HTR-8/SVneo (cell line): Measurements from ENCODE around the gene PAN2.
A peak's percentile ranks its signal among the peaks of the same experiment; 100 is the strongest.

ENCODE experiments used
- DNase-seq: peaks from one replicate; pipeline ENCODE4 v3.0.0; 2011; ENCODE audit warnings: low spot score, mixed read lengths; ENCODE audit not compliant: insufficient read length
- FAIRE-seq: peaks from 2 replicates; lab custom pipeline; 2011; peaks lifted over from hg19 to GRCh38; lab: Jason Lieb, UNC

PAN2 gene, protein sequence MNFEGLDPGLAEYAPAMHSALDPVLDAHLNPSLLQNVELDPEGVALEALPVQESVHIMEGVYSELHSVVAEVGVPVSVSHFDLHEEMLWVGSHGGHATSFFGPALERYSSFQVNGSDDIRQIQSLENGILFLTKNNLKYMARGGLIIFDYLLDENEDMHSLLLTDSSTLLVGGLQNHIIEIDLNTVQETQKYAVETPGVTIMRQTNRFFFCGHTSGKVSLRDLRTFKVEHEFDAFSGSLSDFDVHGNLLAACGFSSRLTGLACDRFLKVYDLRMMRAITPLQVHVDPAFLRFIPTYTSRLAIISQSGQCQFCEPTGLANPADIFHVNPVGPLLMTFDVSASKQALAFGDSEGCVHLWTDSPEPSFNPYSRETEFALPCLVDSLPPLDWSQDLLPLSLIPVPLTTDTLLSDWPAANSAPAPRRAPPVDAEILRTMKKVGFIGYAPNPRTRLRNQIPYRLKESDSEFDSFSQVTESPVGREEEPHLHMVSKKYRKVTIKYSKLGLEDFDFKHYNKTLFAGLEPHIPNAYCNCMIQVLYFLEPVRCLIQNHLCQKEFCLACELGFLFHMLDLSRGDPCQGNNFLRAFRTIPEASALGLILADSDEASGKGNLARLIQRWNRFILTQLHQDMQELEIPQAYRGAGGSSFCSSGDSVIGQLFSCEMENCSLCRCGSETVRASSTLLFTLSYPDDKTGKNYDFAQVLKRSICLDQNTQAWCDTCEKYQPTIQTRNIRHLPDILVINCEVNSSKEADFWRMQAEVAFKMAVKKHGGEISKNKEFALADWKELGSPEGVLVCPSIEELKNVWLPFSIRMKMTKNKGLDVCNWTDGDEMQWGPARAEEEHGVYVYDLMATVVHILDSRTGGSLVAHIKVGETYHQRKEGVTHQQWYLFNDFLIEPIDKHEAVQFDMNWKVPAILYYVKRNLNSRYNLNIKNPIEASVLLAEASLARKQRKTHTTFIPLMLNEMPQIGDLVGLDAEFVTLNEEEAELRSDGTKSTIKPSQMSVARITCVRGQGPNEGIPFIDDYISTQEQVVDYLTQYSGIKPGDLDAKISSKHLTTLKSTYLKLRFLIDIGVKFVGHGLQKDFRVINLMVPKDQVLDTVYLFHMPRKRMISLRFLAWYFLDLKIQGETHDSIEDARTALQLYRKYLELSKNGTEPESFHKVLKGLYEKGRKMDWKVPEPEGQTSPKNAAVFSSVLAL

DNA sequence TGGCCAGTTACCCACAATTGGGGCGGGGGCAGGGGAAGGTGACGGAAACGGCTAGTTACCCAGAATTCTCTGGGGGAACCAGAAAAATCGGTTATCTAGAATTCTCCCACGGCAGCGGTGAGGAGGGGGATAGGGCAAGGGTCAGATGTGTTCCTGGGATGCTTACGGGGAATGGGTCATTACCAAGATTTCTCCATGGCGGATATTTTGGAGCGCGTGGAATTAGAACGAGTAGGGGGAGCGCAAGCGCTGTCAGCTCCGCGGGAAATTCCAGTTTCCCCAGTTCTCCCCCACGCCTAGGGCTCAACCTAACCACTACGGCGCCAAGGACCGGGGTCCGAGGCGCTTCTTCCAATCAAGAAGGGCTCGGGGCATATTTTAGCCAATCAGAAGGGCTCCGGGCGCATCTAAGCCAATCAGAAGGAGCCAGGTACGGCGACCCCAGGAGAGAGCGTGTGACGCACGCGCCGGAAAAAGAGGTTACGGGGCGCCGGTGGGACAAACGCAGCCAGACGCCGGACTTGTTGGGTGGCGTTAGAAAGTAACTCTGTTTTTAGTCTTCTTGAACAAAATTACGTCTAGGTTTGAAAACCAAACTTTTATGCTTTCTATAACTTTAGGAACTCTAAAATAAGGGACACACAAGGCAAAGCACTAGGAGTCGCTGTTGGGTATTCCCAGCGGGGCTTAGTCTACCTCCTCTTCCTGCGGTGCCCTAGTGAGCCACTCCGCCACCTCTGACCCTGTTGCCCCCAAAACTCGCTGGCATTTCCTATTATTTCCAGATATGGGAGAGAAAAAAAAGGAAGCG, at the start of gene PAN2:
TSS of gene PAN2 (minus strand) at position 322 of the 811 bp plus-strand sequence. CDS start 906 bp downstream, outside the sequence.
- no peak for FAIRE-seq
- peak; percentile 99 for DNase-seq

DNA sequence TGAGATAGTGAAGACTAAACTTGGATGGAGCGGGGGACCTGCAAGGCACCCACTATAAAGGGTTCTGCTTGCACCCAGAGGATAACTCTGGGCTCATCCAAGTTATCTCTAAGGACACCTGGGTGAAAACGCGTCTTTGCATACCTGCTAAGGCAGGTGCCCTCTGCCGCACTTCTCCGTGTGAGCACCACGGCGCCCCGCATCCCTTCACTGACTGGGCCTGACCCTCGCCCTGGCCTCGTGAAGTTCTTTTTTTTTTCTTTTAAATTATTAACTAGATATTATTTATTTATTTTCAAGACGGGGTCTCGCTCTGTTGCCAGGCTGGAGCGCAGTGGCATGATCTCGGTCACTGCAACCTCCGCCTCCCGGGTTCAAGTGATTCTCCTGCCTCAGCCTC, 48.8 kb upstream of the PAN2 start:
- DNase-seq: no peak
- no peak for FAIRE-seq

GRCh38 chr12:56377989-56378316, 44.2 kb upstream of the PAN2 start:
- DNase-seq: no peak

DNA sequence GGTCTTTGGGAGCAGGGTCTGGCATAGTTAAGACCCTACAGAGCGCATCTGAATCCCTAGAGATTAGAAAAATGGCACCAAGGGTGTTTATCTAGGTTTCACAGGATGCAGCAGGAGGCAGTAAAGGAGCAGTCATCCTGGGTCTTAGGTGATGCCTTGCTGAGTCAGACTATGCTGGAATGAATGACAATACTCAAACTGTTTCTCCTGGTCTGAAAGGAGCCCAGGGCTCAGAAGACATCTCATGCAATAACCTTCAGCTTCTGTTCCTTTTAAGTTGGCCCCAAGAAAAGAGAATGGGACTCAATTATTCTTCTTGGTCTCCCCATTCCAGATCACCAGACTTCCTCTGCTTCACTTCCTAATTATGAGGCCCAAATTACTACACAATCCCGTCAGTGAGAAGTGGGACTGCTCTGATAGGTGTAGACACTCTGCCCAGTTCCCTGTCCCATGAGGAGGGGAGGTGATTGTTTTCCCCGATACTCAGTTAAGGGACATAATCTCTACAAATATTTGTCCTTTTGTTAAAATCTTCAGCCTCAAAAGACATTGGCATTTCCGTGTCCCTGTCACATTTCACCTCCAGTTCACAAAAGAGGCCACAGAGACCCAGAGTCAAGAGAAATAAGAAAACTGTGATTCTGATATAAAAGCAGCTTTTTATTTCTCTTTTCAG, 43.6 kb upstream of the PAN2 start:
- FAIRE-seq (no peak), DNase-seq (peak; percentile 29)

More at GRCh38 chr12:56377989-56378316, 44.2 kb upstream of the PAN2 start:
- no peak for FAIRE-seq

- FAIRE-seq: no peak
- no peak for DNase-seq
Measured at GRCh38 chr12:56375598-56376434, 42.0 kb upstream of the PAN2 start.

- FAIRE-seq: no peak
Measured at GRCh38 chr12:56374726-56375597, 41.2 kb upstream of the PAN2 start.

DNA sequence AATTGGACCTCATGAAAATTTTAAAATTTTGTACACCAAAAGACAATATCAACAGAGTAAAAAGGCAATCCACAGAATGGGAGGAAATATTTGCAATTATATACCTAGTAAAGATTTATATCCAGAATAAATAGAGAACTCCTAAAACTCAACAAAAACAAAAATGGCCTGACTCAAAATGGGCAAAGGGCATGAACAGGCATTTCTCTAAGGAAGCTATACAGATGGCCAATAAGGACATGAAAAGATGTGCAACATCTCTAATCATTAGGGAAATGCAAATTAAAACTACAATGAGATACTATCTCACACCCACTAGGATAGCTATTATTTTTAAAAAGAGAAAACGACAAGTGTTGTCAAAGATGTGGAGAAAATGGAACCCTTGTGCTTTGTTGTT, 39.7 kb upstream of the PAN2 start:
- no peak for FAIRE-seq

More at GRCh38 chr12:56374726-56375597, 41.2 kb upstream of the PAN2 start:
- DNase-seq: no peak

DNA sequence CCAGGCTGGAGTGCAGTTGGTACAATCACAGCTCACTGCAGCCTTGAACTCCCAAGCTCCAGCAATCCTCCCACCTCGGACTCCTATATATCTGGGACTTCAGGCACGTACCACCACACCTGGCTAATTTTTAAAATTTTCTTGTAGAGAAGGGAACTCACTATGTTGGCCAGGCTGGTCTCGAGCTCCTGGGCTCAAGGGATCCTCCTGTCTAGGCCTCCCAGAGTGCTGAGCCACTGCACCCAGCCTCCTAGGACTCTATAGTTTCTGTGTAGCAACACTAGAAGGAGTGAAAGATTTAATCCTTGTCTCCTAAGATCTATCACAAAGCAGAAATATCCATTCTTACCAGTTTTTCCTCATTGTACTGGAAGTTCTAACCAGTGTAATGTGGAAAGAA, 33.1 kb upstream of the PAN2 start:
- FAIRE-seq (no peak), DNase-seq (no peak)

More for the DNA sequence above, 39.7 kb upstream of the PAN2 start:
- DNase-seq: no peak

GRCh38 chr12:56362130-56363059, 28.6 kb upstream of the PAN2 start, which contains the start of gene APOF:
TSS of gene APOF (minus strand) at chr12:56362857. CDS start at chr12:56362745, 112 bp downstream.
- FAIRE-seq (no peak), DNase-seq (no peak)

- DNase-seq (no peak), FAIRE-seq (no peak)
Measured at GRCh38 chr12:56361487-56362129, 27.8 kb upstream of the PAN2 start.

DNA sequence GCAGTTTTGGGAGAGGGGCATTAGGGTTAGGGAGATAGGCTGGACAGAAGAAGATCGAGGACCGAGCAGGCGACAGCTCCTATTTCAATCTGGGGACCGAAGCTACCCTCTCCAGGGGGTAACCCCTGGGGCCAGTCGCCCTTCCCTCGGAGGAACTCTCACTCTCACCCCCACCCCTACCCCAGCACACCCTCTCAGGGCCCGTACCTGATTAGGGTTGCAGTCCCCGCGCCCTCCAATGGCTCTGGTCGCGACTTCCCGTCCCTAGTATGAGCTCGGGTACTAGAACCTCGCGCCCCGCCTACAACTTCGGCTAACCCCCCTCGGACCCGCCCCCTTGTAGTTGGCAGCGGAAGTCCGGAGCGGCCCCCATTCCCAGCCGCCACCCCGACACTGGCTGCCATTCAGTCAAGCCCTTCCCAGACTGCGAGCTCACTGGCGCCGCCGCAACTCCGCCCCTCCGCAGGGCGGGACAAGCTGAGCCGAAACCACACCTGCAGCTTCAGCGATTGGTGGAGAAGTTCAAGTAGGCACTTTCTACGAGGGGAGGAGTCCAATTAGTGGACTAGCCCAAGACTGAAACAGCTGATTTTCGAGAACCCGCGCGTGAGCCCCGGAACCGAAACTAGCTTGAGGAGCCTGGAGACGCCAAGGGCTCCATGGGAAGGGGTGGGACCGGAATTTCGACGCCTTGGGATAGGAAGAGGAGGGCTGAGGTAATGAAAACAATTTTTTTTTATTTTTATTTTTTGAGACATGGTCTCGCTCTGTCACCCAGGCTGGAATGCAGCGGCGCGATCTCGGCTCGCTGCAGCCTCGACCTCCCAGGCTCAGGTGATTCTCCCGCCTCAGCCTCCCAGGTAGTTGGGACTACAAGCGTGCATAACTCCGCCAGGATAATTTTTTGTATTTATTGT, 26.3 kb upstream of the PAN2 start, which contains the start of gene STAT2:
TSS of gene STAT2 (minus strand) at position 257 of the 917 bp plus-strand sequence. CDS start 3,536 bp downstream, outside the sequence.
- DNase-seq: peak; percentile 98
- peak; percentile 95 for FAIRE-seq

- DNase-seq (peak; percentile 31), FAIRE-seq (peak; percentile 31)
Measured at GRCh38 chr12:56358836-56359532, 25.2 kb upstream of the PAN2 start.

DNA sequence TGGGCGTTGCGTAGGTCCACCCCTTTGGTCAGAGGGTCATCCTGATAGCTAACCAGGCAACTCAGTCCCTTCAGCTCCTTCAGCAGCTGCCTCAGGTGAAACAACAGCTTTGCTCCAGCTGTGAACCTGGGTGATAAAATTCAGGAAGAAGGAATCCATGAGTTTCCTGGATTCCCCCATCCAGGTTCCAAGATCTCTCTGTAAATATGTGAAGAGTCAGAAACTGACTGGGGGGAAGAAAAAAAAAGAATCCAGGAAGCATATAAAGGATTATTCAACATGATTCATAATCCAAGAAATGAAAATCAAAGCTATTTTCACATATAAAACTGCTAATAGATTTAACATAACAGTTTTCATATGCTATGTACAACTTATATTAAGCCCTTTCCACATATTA, 17.5 kb upstream of the PAN2 start:
- DNase-seq (no peak), FAIRE-seq (no peak)

- no peak for FAIRE-seq
Measured at GRCh38 chr12:56350662-56351061, 16.9 kb upstream of the PAN2 start.

More at GRCh38 chr12:56350662-56351061, 16.9 kb upstream of the PAN2 start:
- DNase-seq: no peak
